Adrenal gland (tissue), 12 donors: Measurements from ENCODE around the gene CORO1C. TPM values are rescaled to one million over a fixed set of nuclear protein-coding genes. Genes with fewer than 3 reads are reported as not detected.

Experiments used
- DNase-seq, 7 donors: peaks; one replicate each; pipeline ENCODE4 v3.0.0-alpha.2; 2019 to 2020
- H3K27ac ChIP-seq, 5 donors: fragments of 200-600 bp; sonication (generic) in 4 of 5; 1 replicate in 3 of 5; 2 replicates in 2 of 5; pipeline versions ENCODE4 v1.5.1 to v1.8.0; 2016 to 2020; ENCODE audit warnings: mild to moderate bottlenecking in 1 of 5
- H3K27me3 ChIP-seq: fragments of 200-600 bp; 2 replicates; pipeline ENCODE4 v1.8.0; 2021
- H3K36me3 ChIP-seq, 2 donors: fragments of 200-600 bp; replicated peaks in 1 of 2; 1 replicate in 1 of 2; 2 replicates in 1 of 2; pipeline versions ENCODE4 v1.5.1 to v1.8.0; 2018 to 2022
- H3K4me1 ChIP-seq, 2 donors: fragments of 200-600 bp; replicated peaks in 1 of 2; 1 replicate in 1 of 2; 2 replicates in 1 of 2; pipeline versions ENCODE4 v1.5.1 to v1.8.0; 2018 to 2021
- H3K4me3 ChIP-seq, 4 donors: fragments of 200-600 bp; sonication (generic) in 3 of 4; one replicate each; pipeline ENCODE4 v1.5.1; 2016 to 2018
- H3K9me3 ChIP-seq, 3 donors: fragments of 200-600 bp; sonication (generic) in 1 of 3; replicated peaks in 1 of 3; 1 replicate in 2 of 3; 2 replicates in 1 of 3; pipeline versions ENCODE4 v1.5.1 to v1.8.0; 2016 to 2021
- POLR2A ChIP-seq, 2 donors: fragments of 450-650 bp; IDR thresholded peaks; one replicate each; pipeline ENCODE4 v1.6.1; 2017; ENCODE audit warnings: antibody characterized with exemption in 2 of 2, mild to moderate bottlenecking in 2 of 2, moderate library complexity in 1 of 2
- WGBS, 4 donors: extraction: QIAGEN DNeasy Blood & Tissue Kit in 2 of 4; methylation state at CpG; one replicate each; pipeline versions ENCODE4 v1.1.5 to v1.1.7; 2013 to 2017; 5-methylcytosine and 5-hydroxymethylcytosine counted together
- intact Hi-C, 2 donors: fragments of 100-400 bp; cut with DNase I; formaldehyde crosslinking; loops; one replicate each; pipeline versions ENCODE4 v1.14.1 to v1.15.0; 2022 to 2023
- polyA plus RNA-seq, 3 donors: library from polyadenylated mRNA; stranded (reverse); fragments of 200-250 nt in 2 of 3; fragments of 350-450 nt in 1 of 3; fragmentation: Illumina TruSeq in 1 of 3; extraction: RNeasy Lipid Tissue Mini Kit (QIAGEN cat#74804) in 1 of 3; gene quantifications; one replicate each; pipeline ENCODE4 v1.2.3, GENCODE V29; 2013 to 2014
- total RNA-seq, 9 donors: library from RNA; depleted of rRNA in 4 of 9; stranded (reverse); fragments of >200 nt in 4 of 9; fragments of 120-200 nt in 1 of 9; fragmentation: NEBNext Ultra II Directional in 1 of 9; extraction: Animal tissue kit (Norgen Biotek cat#: 25700) in 1 of 9; gene quantifications; one replicate each; pipeline versions ENCODE4 v1.1.0 to v1.2.4, GENCODE V29; 2013 to 2023
- TF ChIP-seq, protein P1 (sequence below), 6 experiments: fragments of 450-650 bp in 4 of 6; fragments of 200-600 bp in 2 of 6; sonication (generic) in 1 of 6; IDR thresholded peaks; 1 replicate in 5 of 6; 2 replicates in 1 of 6; pipeline versions ENCODE4 v1.5.1 to v1.8.0; 2016 to 2021; ENCODE audit warnings: antibody characterized with exemption in 6 of 6, mild to moderate bottlenecking in 2 of 6, moderate library complexity in 1 of 6
- donor health status: healthy with polysubstance abuse.
- donor health status: Bipolar disorder and iron deficiency.
- donor health status: DM: yes; HTN: yes; CAD: no.
- donor health status: DM: no; HTN: no; CAD: no.
- donor health status: DM: no; HTN: no; CAD: no.
- donor health status: DM: yes; HTN: yes; CAD: no.

Gene CORO1C
- total and polyA plus RNA-seq, 12 donors = 17.4 to 124 (median 71.4) TPM

DNA sequence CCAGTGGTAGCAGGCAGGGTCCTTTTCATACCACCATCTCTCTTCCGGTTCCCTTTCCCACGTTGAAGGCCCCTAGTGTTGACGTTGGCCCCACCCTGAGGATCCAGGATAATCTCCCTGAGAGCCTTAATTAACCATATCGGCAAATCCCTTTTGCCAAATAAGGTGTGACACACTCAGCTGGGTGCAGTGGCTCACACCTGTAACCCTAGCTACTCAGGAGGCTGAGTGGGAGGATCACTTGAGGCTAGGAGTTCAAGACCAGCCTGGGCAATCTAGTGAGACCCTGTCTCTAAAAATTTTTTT, 130.7 kb downstream of the CORO1C start:
- no peaks in the 10 kb centered on the region for H3K9me3 ChIP-seq
- TF ChIP-seq POLR2A (IDR thresholded peaks at IDR 0.05) = no peak
- TF ChIP-seq, protein P1, sequence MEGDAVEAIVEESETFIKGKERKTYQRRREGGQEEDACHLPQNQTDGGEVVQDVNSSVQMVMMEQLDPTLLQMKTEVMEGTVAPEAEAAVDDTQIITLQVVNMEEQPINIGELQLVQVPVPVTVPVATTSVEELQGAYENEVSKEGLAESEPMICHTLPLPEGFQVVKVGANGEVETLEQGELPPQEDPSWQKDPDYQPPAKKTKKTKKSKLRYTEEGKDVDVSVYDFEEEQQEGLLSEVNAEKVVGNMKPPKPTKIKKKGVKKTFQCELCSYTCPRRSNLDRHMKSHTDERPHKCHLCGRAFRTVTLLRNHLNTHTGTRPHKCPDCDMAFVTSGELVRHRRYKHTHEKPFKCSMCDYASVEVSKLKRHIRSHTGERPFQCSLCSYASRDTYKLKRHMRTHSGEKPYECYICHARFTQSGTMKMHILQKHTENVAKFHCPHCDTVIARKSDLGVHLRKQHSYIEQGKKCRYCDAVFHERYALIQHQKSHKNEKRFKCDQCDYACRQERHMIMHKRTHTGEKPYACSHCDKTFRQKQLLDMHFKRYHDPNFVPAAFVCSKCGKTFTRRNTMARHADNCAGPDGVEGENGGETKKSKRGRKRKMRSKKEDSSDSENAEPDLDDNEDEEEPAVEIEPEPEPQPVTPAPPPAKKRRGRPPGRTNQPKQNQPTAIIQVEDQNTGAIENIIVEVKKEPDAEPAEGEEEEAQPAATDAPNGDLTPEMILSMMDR (IDR thresholded peaks at IDR 0.05) = no peak
- intact Hi-C loops = no loop called here
- H3K36me3 ChIP-seq = no peaks in the 10 kb centered on the region
- H3K27ac ChIP-seq = no peak overlapping the region
- WGBS, 4 donors = 75 to 84% (median 80%) methylated on average over 4 of the region's 4 CpGs
- H3K27me3 ChIP-seq = no peaks in the 10 kb centered on the region
- DNase-seq = no peak
- no peak overlapping the region for H3K4me3 ChIP-seq
- peaks cover 0 to 4% of the 10 kb centered on the region in 2 donors for H3K4me1 ChIP-seq

DNA sequence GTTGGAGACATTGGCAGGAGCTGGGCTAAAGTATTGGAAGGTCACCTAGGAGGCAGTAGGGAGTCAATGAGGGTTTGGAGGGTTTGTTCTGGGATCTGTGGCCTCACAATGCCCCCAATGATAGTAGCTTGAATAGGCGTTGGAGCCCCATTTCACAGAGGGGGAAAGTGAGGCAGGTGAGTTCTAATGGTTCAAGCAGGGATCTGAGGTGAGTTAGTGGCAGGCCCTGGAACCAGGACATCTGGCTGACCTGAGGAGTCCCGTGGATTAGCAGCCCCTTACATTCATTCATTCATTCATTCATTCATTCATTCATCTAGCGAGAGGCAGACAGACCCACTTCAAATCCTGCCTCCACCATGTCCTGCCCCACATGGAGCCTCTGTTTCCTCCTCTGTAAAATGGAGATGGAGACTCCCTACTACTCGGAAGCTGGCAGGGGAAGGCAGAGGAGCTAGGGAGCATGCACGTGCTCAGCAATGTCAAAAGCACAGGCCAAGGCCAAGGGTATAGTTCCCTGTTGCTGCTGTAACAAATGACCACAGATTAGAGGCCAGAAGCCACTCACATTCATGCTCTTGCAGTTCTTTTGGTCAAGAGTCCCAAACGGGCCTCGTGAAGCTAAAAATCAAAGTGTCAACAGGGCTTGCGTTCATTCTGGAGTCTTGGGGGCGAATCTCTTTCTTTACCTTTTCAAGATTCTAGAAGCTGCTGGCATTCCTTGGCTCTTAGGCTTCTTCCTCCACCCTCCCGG, 131.2 kb downstream of the CORO1C start:
- no peak for TF ChIP-seq POLR2A (IDR thresholded peaks at IDR 0.05)
- TF ChIP-seq, protein P1 (IDR thresholded peaks at IDR 0.05) = no peak
- Histone ChIP-seq H3K27ac (no peak overlapping the region), H3K36me3 (no peaks in the 10 kb centered on the region), H3K9me3 (no peaks in the 10 kb centered on the region), H3K4me1 (no peaks in the 10 kb centered on the region), H3K27me3 (no peaks in the 10 kb centered on the region), H3K4me3 (no peak overlapping the region)
- 79 to 87% (median 84%) methylated on average over 9 to 10 of the region's 10 CpGs for WGBS, 4 donors
- intact Hi-C loops = no loop called here
- DNase-seq = no peak

DNA sequence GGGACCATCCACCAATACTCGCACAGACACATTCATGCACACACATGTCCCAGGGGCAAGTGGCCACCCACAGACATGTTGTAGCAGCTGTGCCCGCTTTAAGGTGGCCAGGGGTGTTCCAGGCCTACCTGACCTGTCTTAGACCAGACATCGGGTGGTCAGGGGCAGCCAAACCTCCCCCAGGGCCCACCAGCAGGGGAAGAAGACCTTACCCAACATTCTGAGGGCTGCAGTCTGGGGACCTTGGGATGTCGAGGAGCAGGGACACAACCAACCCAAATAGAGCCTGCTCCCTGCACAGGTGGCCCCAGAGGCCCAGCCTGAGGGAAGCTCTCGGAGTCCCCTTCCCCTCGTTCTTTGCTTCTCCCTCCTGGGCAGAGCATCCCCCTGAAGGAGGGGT, 131.8 kb downstream of the CORO1C start:
- Histone ChIP-seq H3K9me3 (no peaks in the 10 kb centered on the region), H3K36me3 (no peaks in the 10 kb centered on the region), H3K27me3 (no peaks in the 10 kb centered on the region), H3K27ac (no peak overlapping the region), H3K4me3 (no peak overlapping the region), H3K4me1 (no peaks in the 10 kb centered on the region)
- intact Hi-C loops = no loop called here
- TF ChIP-seq, protein P1 (IDR thresholded peaks at IDR 0.05) = no peak
- no peak for TF ChIP-seq POLR2A (IDR thresholded peaks at IDR 0.05)
- DNase-seq = no peak
- whole genome bisulfite sequencing, 4 donors = 64 to 83% (median 74%) methylated on average over 3 to 6 of the region's 6 CpGs

DNA sequence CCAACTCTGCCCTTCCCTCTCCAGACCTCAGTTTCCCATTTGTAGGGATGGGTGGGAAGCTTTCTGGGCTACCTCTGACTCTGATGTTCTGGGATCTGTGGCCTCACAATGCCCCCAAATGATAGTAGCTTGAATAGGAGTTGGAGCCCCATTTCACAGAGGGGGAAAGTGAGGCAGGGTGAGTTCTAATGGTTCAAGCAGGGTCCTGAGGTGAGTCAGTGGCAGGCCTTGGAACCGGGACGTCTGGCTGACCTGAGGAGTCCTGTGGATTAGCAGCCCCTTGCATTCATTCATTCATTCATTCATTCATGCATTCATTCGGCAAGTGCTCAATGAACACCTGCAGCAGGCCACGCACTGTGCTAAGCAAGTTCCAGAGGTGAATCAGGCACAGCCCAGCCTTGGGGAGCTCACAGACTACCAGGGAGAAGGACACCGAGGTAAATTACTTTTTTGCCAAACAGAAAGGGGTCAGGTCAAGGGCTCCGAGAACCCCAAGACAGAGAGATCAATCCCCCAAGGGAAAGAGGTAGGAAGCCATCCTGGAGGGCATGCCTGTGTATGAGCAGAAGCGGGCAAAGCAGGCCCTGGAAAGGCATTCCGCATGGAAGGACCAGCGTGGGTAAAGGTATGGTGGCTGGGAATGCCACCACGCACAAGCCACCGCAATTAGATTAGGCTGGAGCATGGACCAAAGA, 132.6 kb downstream of the CORO1C start:
- 79 to 90% (median 85%) methylated on average over 9 to 11 of the region's 11 CpGs for WGBS, 4 donors
- Histone ChIP-seq H3K27me3 (no peaks in the 10 kb centered on the region), H3K9me3 (no peaks in the 10 kb centered on the region), H3K4me3 (no peak overlapping the region), H3K4me1 (no peaks in the 10 kb centered on the region), H3K36me3 (no peaks in the 10 kb centered on the region), H3K27ac (peak overlapping the region in 1 of 5 donors; percentile 23)
- DNase-seq = no peak
- intact Hi-C loops = no loop called here
- TF ChIP-seq, protein P1 (IDR thresholded peaks at IDR 0.05) = no peak
- no peak for TF ChIP-seq POLR2A (IDR thresholded peaks at IDR 0.05)
